SK-N-SH (cell line): ENCODE measurements around the gene ZIC5. TPM values are rescaled to one million over a fixed set of nuclear protein-coding genes. Genes with fewer than 3 reads are reported as not detected.

Experiments used
- CTCF ChIA-PET: fragments of 300-600, 350-600 bp; formaldehyde crosslinking; extraction: SDS; loops from one replicate; lab custom pipeline; 2021; lab: Yijun Ruan, JAX
- POLR2A ChIA-PET: fragments of 350-600 bp; sonication (Branson Sonifier 250); formaldehyde crosslinking; extraction: SDS; loops from one replicate; lab custom pipeline; 2020; ENCODE audit warnings: antibody characterized with exemption, inconsistent platforms; lab: Yijun Ruan, JAX
- DNase-seq: peaks from one replicate; pipeline ENCODE4 v3.0.0; 2012
- H2AFZ ChIP-seq: fragments of 200-600 bp; sonication (generic); 2 replicates; pipeline ENCODE4 v1.8.1; 2016; ENCODE audit warnings: antibody characterized with exemption, mild to moderate bottlenecking, low read depth
- H3F3A ChIP-seq: fragments of 200-600 bp; sonication (generic); replicated peaks from 2 replicates; pipeline ENCODE3; 2016; ENCODE audit warnings: antibody characterized with exemption, mild to moderate bottlenecking; ENCODE audit not compliant: insufficient read depth
- H3K27ac ChIP-seq, 2 experiments: fragments of 200-500 bp in 1 of 2; fragments of 200-600 bp in 1 of 2; sonication (Bioruptor generic) in 1 of 2; sonication (generic), shearing (Covaris generic) in 1 of 2; 2 replicates each; pipeline versions ENCODE4 v1.5.1 to v1.6.1; 2014 to 2016; ENCODE audit warnings: low read depth in 2 of 2, inconsistent platforms in 1 of 2, low read length in 1 of 2, mild to moderate bottlenecking in 1 of 2, mixed read lengths in 1 of 2
- H3K27me3 ChIP-seq: fragments of 200-600 bp; sonication (generic), shearing (Covaris generic); 2 replicates; pipeline ENCODE4 v1.6.1; 2016; ENCODE audit warnings: mixed run types; ENCODE audit not compliant: insufficient read depth
- H3K36me3 ChIP-seq, 2 experiments: fragments of 200-500 bp in 1 of 2; fragments of 200-600 bp in 1 of 2; sonication (Bioruptor generic) in 1 of 2; sonication (generic) in 1 of 2; replicated peaks in 1 of 2; 2 replicates each; pipeline versions ENCODE3 to v1.5.1; 2014 to 2016; ENCODE audit warnings: low read length in 1 of 2, mild to moderate bottlenecking in 1 of 2; ENCODE audit not compliant: insufficient read depth in 2 of 2, control insufficient read depth in 1 of 2
- H3K4me1 ChIP-seq, 2 experiments: fragments of 200-500 bp in 1 of 2; fragments of 200-600 bp in 1 of 2; sonication (Bioruptor generic) in 1 of 2; sonication (generic), shearing (Covaris generic) in 1 of 2; 2 replicates each; pipeline versions ENCODE4 v1.5.1 to v1.6.1; 2014 to 2016; ENCODE audit warnings: low read depth in 1 of 2, low read length in 1 of 2, mixed run types in 1 of 2; ENCODE audit not compliant: insufficient read depth in 2 of 2, control insufficient read depth in 1 of 2
- H3K4me2 ChIP-seq: fragments of 200-600 bp; sonication (generic), shearing (Covaris generic); 2 replicates; pipeline ENCODE4 v1.6.1; 2017; ENCODE audit warnings: mixed run types
- H3K4me3 ChIP-seq, 2 experiments: fragments of 200-500 bp in 1 of 2; fragments of 200-600 bp in 1 of 2; sonication (Bioruptor generic) in 1 of 2; sonication (generic), shearing (Covaris generic) in 1 of 2; 2 replicates each; pipeline versions ENCODE4 v1.5.1 to v1.8.1; 2014 to 2016; ENCODE audit warnings: low read depth in 2 of 2, inconsistent platforms in 1 of 2, low read length in 1 of 2, mild to moderate bottlenecking in 1 of 2, mixed read lengths in 1 of 2, moderate library complexity in 1 of 2
- H3K79me2 ChIP-seq: fragments of 200-600 bp; sonication (generic); 2 replicates; pipeline ENCODE4 v1.8.1; 2017; ENCODE audit warnings: mild to moderate bottlenecking; ENCODE audit not compliant: insufficient read depth
- H3K9ac ChIP-seq: fragments of 200-600 bp; sonication (generic); 2 replicates; pipeline ENCODE4 v1.6.1; 2017; ENCODE audit warnings: mixed run types
- H3K9me2 ChIP-seq: fragments of 200-600 bp; sonication (generic); 2 replicates; pipeline ENCODE4 v1.6.1; 2017; ENCODE audit warnings: mixed run types
- H3K9me3 ChIP-seq: fragments of 200-600 bp; sonication (generic); 2 replicates; pipeline ENCODE4 v1.6.1; 2017; ENCODE audit warnings: mixed run types, mild to moderate bottlenecking, moderate library complexity
- H4K20me1 ChIP-seq: fragments of 200-600 bp; sonication (generic); 2 replicates; pipeline ENCODE4 v1.6.1; 2017; ENCODE audit warnings: mild to moderate bottlenecking, mixed run types; ENCODE audit not compliant: insufficient read depth
- CTCF ChIP-seq: fragments of 200-600 bp; sonication (generic); IDR thresholded peaks from 2 replicates; pipeline ENCODE4 v1.6.1; 2017; ENCODE audit warnings: antibody characterized with exemption, mild to moderate bottlenecking, moderate library complexity
- ELF1 ChIP-seq: IDR thresholded peaks from 2 replicates; pipeline ENCODE4 v1.4.0; 2012
- GABPA ChIP-seq: IDR thresholded peaks from 2 replicates; pipeline ENCODE4 v1.4.0; 2012; ENCODE audit warnings: low read depth, mild to moderate bottlenecking
- GATA2 ChIP-seq: sonication (generic); formaldehyde crosslinking; IDR thresholded peaks from 2 replicates; pipeline ENCODE4 v1.5.0; 2020; ENCODE audit warnings: mild to moderate bottlenecking, missing genetic modification reagents
- IRF3 ChIP-seq: fragments of 150-350 bp; IDR thresholded peaks from 2 replicates; pipeline ENCODE4 v1.6.1; 2016; ENCODE audit warnings: mild to moderate bottlenecking, low read depth, low read length
- JUND ChIP-seq: IDR thresholded peaks from 2 replicates; pipeline ENCODE4 v1.4.0; 2012
- MEF2A ChIP-seq: IDR thresholded peaks from 2 replicates; pipeline ENCODE4 v1.4.0; 2012; ENCODE audit warnings: low read depth, borderline replicate concordance
- MXI1 ChIP-seq: IDR thresholded peaks from 2 replicates; pipeline ENCODE4 v1.6.1; 2012; ENCODE audit warnings: mild to moderate bottlenecking, low read depth, low read length, improper control_type of control experiment
- NRF1 ChIP-seq: IDR thresholded peaks from 2 replicates; pipeline ENCODE4 v1.6.1; 2012; ENCODE audit warnings: low read depth, mild to moderate bottlenecking, low read length
- PBX3 ChIP-seq: IDR thresholded peaks from 2 replicates; pipeline ENCODE4; 2012
- POLR2AphosphoS5 ChIP-seq: IDR thresholded peaks from 2 replicates; pipeline ENCODE4 v1.6.1; 2012; ENCODE audit warnings: low read depth, low read length
- RAD21 ChIP-seq: IDR thresholded peaks from 2 replicates; pipeline ENCODE4 v1.6.1; 2012; ENCODE audit warnings: mild to moderate bottlenecking, low read length
- REST ChIP-seq: IDR thresholded peaks from 2 replicates; pipeline ENCODE4 v1.6.1; 2012; ENCODE audit warnings: mild to moderate bottlenecking, low read depth, low read length, moderate library complexity
- RFX5 ChIP-seq: IDR thresholded peaks from 2 replicates; pipeline ENCODE4 v1.6.1; 2012; ENCODE audit warnings: mild to moderate bottlenecking, improper control_type of control experiment, low read length
- SIN3A ChIP-seq: IDR thresholded peaks from 2 replicates; pipeline ENCODE4 v1.6.1; 2012; ENCODE audit warnings: low read depth, mild to moderate bottlenecking, low read length, moderate library complexity, borderline replicate concordance
- TAF1 ChIP-seq: IDR thresholded peaks from 2 replicates; pipeline ENCODE4 v1.6.1; 2012; ENCODE audit warnings: low read depth, mild to moderate bottlenecking, low read length, moderate library complexity, borderline replicate concordance
- TEAD4 ChIP-seq: IDR thresholded peaks from 2 replicates; pipeline ENCODE4 v1.4.0; 2012; ENCODE audit warnings: mild to moderate bottlenecking, borderline replicate concordance; ENCODE audit not compliant: insufficient read depth
- YY1 ChIP-seq: IDR thresholded peaks from 2 replicates; pipeline ENCODE4 v1.4.0; 2012; ENCODE audit warnings: low read depth, mild to moderate bottlenecking
- WGBS: methylation state at CpG from one replicate; pipeline ENCODE4 v1.1.6; 2017; ENCODE audit warnings: low lambda C conversion rate; 5-methylcytosine and 5-hydroxymethylcytosine counted together
- polyA plus RNA-seq, 3 experiments: library from polyadenylated mRNA; depleted of rRNA; stranded (reverse); fragments of >200 nt; gene quantifications; 2 replicates each; pipeline ENCODE4 v1.2.3, GENCODE V29; 2012

The ZIC5 gene
- polyA plus RNA-seq, 1 of the 3 experiments (the other 2 are of a cell fraction), result not detected

- 7% methylated on average over 3 of the region's 3 CpGs for WGBS
These were observed 23.6 kb upstream of the ZIC5 start for GRCh38 chr13:99995104-99995588.

More at GRCh38 chr13:99995104-99995588, 23.6 kb upstream of the ZIC5 start:
- no peaks in the 10 kb centered on the region for H3K79me2 ChIP-seq
- no peaks in the 10 kb centered on the region for H3K9me3 ChIP-seq
- no peak overlapping the region for H2AFZ ChIP-seq
- peaks cover 95% of the 10 kb centered on the region for H3K27me3 ChIP-seq
- TF ChIP-seq MXI1 (no peak), PBX3 (no peak), CTCF (no peak), JUND (no peak), YY1 (no peak), GABPA (no peak), TEAD4 (no peak), IRF3 (no peak), ELF1 (no peak), MEF2A (no peak), GATA2 (CRISPR knock-in tag) (no peak), POLR2AphosphoS5 (no peak), REST (no peak), NRF1 (no peak), RAD21 (no peak), TAF1 (no peak), SIN3A (no peak), RFX5 (no peak)
- H3K4me2 ChIP-seq, result no peak overlapping the region
- ChIA-PET POLR2A (no interaction called here), CTCF (interaction anchor here (1.9 kb wide), 1 partner anchor 28 kb away, joined by 4 read pairs; no protein-coding TSS in a partner anchor)
- no peak overlapping the region for H3K9ac ChIP-seq
- H3K4me1 ChIP-seq, result no peaks in the 10 kb centered on the region
- no peak overlapping the region for H3K27ac ChIP-seq
- no peaks in the 10 kb centered on the region for H3K36me3 ChIP-seq
- H3K9me2 ChIP-seq, result no peaks in the 10 kb centered on the region
- H4K20me1 ChIP-seq, result peaks cover under 1% of the 10 kb centered on the region; the same call in 1 of the 2 replicates
- H3F3A ChIP-seq, result peaks cover 4% of the 10 kb centered on the region
- no peak for DNase-seq
- H3K4me3 ChIP-seq, result no peak overlapping the region
